Hepatocyte (in vitro differentiated cells): Measurements from ENCODE around the gene MRPL57. TPM values are rescaled to one million over a fixed set of nuclear protein-coding genes. Genes with fewer than 3 reads are reported as not detected.
"Not testable (repeated sequence)": the region's sequence is repeated elsewhere in the genome, so short reads cannot be mapped to it uniquely, and the experiment has no call there.

Source experiments
- DNase-seq: peaks from one replicate; pipeline ENCODE4 v3.0.0-alpha.2; 2016; ENCODE audit warnings: low spot score
- H2AFZ ChIP-seq: fragments of 200-600 bp; sonication (generic); 2 replicates; pipeline ENCODE4 v1.6.0; 2016; ENCODE audit warnings: antibody characterized with exemption, mild to moderate bottlenecking
- H3K27ac ChIP-seq: fragments of 200-600 bp; sonication (generic); 2 replicates; pipeline ENCODE4 v1.5.1; 2016; ENCODE audit warnings: mild to moderate bottlenecking
- H3K27me3 ChIP-seq: fragments of 200-600 bp; sonication (generic); 2 replicates; pipeline ENCODE4 v1.6.1; 2016
- H3K36me3 ChIP-seq: fragments of 200-600 bp; sonication (generic); replicated peaks from 2 replicates; pipeline ENCODE4 v1.5.1; 2016; ENCODE audit warnings: low read depth; ENCODE audit not compliant: insufficient read depth
- H3K4me1 ChIP-seq: fragments of 200-600 bp; sonication (generic); 2 replicates; pipeline ENCODE4 v1.5.1; 2016; ENCODE audit warnings: mild to moderate bottlenecking, moderate library complexity; ENCODE audit not compliant: insufficient read depth
- H3K4me2 ChIP-seq: fragments of 200-600 bp; sonication (generic); 2 replicates; pipeline ENCODE4 v1.6.0; 2016
- H3K4me3 ChIP-seq: fragments of 200-600 bp; sonication (generic); 2 replicates; pipeline ENCODE4 v1.5.1; 2016; ENCODE audit warnings: mild to moderate bottlenecking
- H3K79me2 ChIP-seq: fragments of 200-600 bp; sonication (generic); 2 replicates; pipeline ENCODE4 v1.6.0; 2017; ENCODE audit warnings: mild to moderate bottlenecking
- H3K9me2 ChIP-seq: fragments of 200-600 bp; sonication (generic); replicated peaks from 2 replicates; pipeline ENCODE4 v1.6.0; 2017; ENCODE audit warnings: mild to moderate bottlenecking; ENCODE audit not compliant: insufficient read depth
- H3K9me3 ChIP-seq: fragments of 200-600 bp; sonication (generic); 2 replicates; pipeline ENCODE4 v1.5.1; 2016; ENCODE audit warnings: low read depth, mild to moderate bottlenecking
- H4K20me1 ChIP-seq: fragments of 200-600 bp; sonication (generic); 2 replicates; pipeline ENCODE4 v1.6.0; 2016; ENCODE audit warnings: mild to moderate bottlenecking; ENCODE audit not compliant: insufficient read depth, poor library complexity, severe bottlenecking
- CTCF ChIP-seq: fragments of 200-600 bp; sonication (generic); IDR thresholded peaks from 2 replicates; pipeline ENCODE4 v1.5.1; 2016; ENCODE audit warnings: antibody characterized with exemption, mild to moderate bottlenecking; ENCODE audit not compliant: poor library complexity
- EZH2 ChIP-seq: fragments of 200-600 bp; sonication (generic); IDR thresholded peaks from 2 replicates; pipeline ENCODE4 v1.6.1; 2016; ENCODE audit warnings: antibody characterized with exemption, mild to moderate bottlenecking, borderline replicate concordance
- EZH2phosphoT487 ChIP-seq: fragments of 200-600 bp; sonication (generic); IDR thresholded peaks from one replicate; pipeline ENCODE4 v1.6.1; 2018; ENCODE audit warnings: antibody characterized with exemption, mild to moderate bottlenecking, low read depth, moderate library complexity; ENCODE audit not compliant: unreplicated experiment, severe bottlenecking
- WGBS: methylation state at CpG from one replicate; pipeline ENCODE4 v1.1.6; 2016; ENCODE audit warnings: low lambda C conversion rate; ENCODE audit errors: missing lambda C conversion rate; 5-methylcytosine and 5-hydroxymethylcytosine counted together
- polyA plus RNA-seq: library from polyadenylated mRNA; unstranded; fragments of >200 nt; fragmentation: Nextera tagmentation; extraction: Ambion mirVana; gene quantifications from 2 replicates; pipeline ENCODE4 v1.2.1, GENCODE V29; 2016
- total RNA-seq: library from RNA; depleted of rRNA; stranded (reverse); fragments of >200 nt; gene quantifications from 2 replicates; pipeline ENCODE4 v1.2.3, GENCODE V29; 2014

MRPL57 gene
- total and polyA plus RNA-seq, 2 experiments from 2014 or later, result 25.1 to 57.1 TPM

- Histone ChIP-seq H3K36me3 (no peaks in the 10 kb centered on the region), H3K79me2 (no peaks in the 10 kb centered on the region), H3K27me3 (no peaks in the 10 kb centered on the region), H3K4me2 (no peak overlapping the region), H2AFZ (no peak overlapping the region), H3K9me3 (no peaks in the 10 kb centered on the region), H3K4me1 (no peaks in the 10 kb centered on the region), H4K20me1 (no peaks in the 10 kb centered on the region), H3K9me2 (no peaks in the 10 kb centered on the region), H3K4me3 (no peak overlapping the region), H3K27ac (no peak overlapping the region)
- TF ChIP-seq CTCF (no peak), EZH2 (no peak), EZH2phosphoT487 (no peak)
- 83% methylated on average over 5 of the region's 5 CpGs for WGBS
- DNase-seq, result no peak
Measured at GRCh38 chr13:21134475-21134874, 42.0 kb upstream of the MRPL57 start.

GRCh38 chr13:21135833-21136232 is 40.6 kb upstream of the MRPL57 start:
- not testable (repeated sequence) for H3K4me1 ChIP-seq

GRCh38 chr13:21137696-21138095 is 38.8 kb upstream of the MRPL57 start:
- Histone ChIP-seq H2AFZ (no peak overlapping the region), H3K9me2 (no peaks in the 10 kb centered on the region), H3K9me3 (no peaks in the 10 kb centered on the region), H3K27me3 (no peaks in the 10 kb centered on the region), H4K20me1 (peaks cover under 1% of the 10 kb centered on the region), H3K4me1 (peaks cover 13% of the 10 kb centered on the region), H3K27ac (no peak overlapping the region), H3K4me2 (no peak overlapping the region), H3K36me3 (no peaks in the 10 kb centered on the region), H3K4me3 (no peak overlapping the region), H3K79me2 (peaks cover 21% of the 10 kb centered on the region)
- 88% methylated on average over 5 of the region's 5 CpGs for WGBS
- TF ChIP-seq EZH2phosphoT487 (no peak), CTCF (no peak), EZH2 (no peak)
- peak; percentile 8 for DNase-seq

More at GRCh38 chr13:21135833-21136232, 40.6 kb upstream of the MRPL57 start:
- H3K27me3 ChIP-seq, H3K36me3 ChIP-seq, H3K79me2 ChIP-seq, DNase-seq, H4K20me1 ChIP-seq, H3K9me2 ChIP-seq, H2AFZ ChIP-seq, H3K4me3 ChIP-seq, H3K4me2 ChIP-seq, H3K9me3 ChIP-seq, H3K27ac ChIP-seq: not testable (repeated sequence)
- WGBS, result 84% methylated on average over 6 of the region's 6 CpGs

- TF ChIP-seq EZH2phosphoT487 (no peak), CTCF (no peak), EZH2 (no peak)
- Histone ChIP-seq H3K27me3 (no peaks in the 10 kb centered on the region), H3K9me2 (no peaks in the 10 kb centered on the region), H3K27ac (no peak overlapping the region), H3K79me2 (peaks cover 30% of the 10 kb centered on the region), H2AFZ (no peak overlapping the region), H3K36me3 (no peaks in the 10 kb centered on the region), H4K20me1 (peaks cover 8% of the 10 kb centered on the region), H3K4me1 (peaks cover 16% of the 10 kb centered on the region), H3K4me2 (no peak overlapping the region), H3K9me3 (no peaks in the 10 kb centered on the region), H3K4me3 (no peak overlapping the region)
- 96% methylated on average over 1 of the region's 1 CpG for WGBS
- no peak for DNase-seq
Measured at GRCh38 chr13:21138561-21138960, 37.9 kb upstream of the MRPL57 start.
